Mononuclear cell (primary cell): Measurements from ENCODE around the gene EML3. TPM values are rescaled to one million over a fixed set of nuclear protein-coding genes. Genes with fewer than 3 reads are reported as not detected.
"Not testable (repeated sequence)": the region's sequence is repeated elsewhere in the genome, so short reads cannot be mapped to it uniquely, and the experiment has no call there.

Experiments
- H3K27me3 ChIP-seq: 2 replicates; pipeline ENCODE4 v1.6.0; 2011; ENCODE audit warnings: low read length, control low read depth; ENCODE audit not compliant: insufficient read depth
- H3K4me1 ChIP-seq: 2 replicates; pipeline ENCODE4 v1.5.1; 2011; ENCODE audit warnings: mild to moderate bottlenecking, low read length, control low read depth; ENCODE audit not compliant: insufficient read depth
- H3K4me3 ChIP-seq: 2 replicates; pipeline ENCODE4 v1.5.1; 2011; ENCODE audit warnings: mild to moderate bottlenecking, low read length, moderate library complexity
- H3K9me3 ChIP-seq: 2 replicates; pipeline ENCODE4 v1.5.1; 2011; ENCODE audit warnings: low read depth, mild to moderate bottlenecking, control low read depth, low read length
- total RNA-seq: library from RNA; depleted of rRNA; stranded (reverse); fragments of >200 nt; gene quantifications from one replicate; pipeline ENCODE4 v1.2.3, GENCODE V29; 2012

The EML3 gene
- total RNA-seq, 1 donor = 32.2 TPM

- no peaks in the 10 kb centered on the region for H3K27me3 ChIP-seq
- no peaks in the 10 kb centered on the region for H3K9me3 ChIP-seq
- no peak overlapping the region for H3K4me3 ChIP-seq
- peaks cover 33% of the 10 kb centered on the region for H3K4me1 ChIP-seq
Measured at GRCh38 chr11:62644220-62644619, 31.6 kb upstream of the EML3 start.

DNA sequence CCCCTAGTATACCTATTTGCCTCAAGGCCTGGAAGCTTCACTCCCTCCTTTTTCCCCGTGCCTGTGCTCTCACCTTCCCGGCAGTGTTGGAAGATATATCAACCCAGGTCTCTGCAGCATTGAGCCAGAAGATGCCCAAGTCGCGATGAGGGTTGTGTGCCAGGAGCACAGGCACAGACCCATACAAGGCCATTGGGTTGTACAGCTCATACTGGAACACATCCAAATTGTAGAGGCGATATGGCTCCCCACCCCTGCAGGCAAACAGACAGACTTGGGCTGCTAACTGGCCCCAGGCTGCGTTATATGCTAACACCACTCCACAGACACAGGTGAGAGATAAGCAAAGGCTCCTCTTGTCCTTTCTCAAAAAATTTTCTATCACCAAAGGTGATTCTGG lies 19.9 kb upstream of the EML3 start:
- H3K27me3 ChIP-seq = no peaks in the 10 kb centered on the region
- peaks cover 9% of the 10 kb centered on the region for H3K4me1 ChIP-seq
- H3K9me3 ChIP-seq = no peaks in the 10 kb centered on the region
- H3K4me3 ChIP-seq = no peak overlapping the region

GRCh38 chr11:62627713-62628112 lies 15.1 kb upstream of the EML3 start:
- no peaks in the 10 kb centered on the region for H3K27me3 ChIP-seq

DNA sequence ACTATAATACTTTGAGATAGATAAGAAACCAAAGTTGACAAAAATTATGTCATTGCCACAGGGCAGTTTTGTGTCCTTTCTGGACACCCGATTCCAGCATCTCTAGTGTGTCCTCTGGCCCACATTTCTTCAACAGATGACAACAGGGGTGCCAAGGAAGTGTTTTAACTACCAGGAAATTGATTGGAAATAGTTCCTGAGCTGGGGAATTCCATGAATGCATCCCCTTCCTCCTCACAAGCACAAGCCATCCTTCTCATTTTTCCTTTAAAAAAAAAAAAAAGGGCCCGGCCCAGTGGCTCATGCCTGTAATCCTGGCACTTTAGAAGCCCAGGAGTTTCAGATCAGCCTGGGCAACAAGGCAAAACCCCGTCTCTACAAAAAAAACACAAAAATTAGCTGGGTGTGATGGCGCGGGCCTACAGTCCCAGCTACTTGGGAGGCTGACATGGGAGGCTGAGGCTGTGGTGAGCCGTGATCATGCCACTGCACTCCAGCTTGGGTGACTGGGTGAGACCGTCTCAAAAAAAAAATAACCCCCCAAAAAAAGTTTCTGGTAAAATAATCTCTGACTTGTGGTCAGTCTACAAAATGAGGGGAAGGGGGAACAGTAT lies 10.0 kb upstream of the EML3 start:
- Histone ChIP-seq H3K4me1 (peaks cover 21% of the 10 kb centered on the region), H3K4me3 (peak overlapping the region; percentile 60), H3K27me3 (no peaks in the 10 kb centered on the region), H3K9me3 (no peaks in the 10 kb centered on the region)

More at GRCh38 chr11:62627713-62628112, 15.1 kb upstream of the EML3 start:
- no peaks in the 10 kb centered on the region for H3K9me3 ChIP-seq
- H3K4me1 ChIP-seq = no peaks in the 10 kb centered on the region
- H3K4me3 ChIP-seq = no peak overlapping the region

DNA sequence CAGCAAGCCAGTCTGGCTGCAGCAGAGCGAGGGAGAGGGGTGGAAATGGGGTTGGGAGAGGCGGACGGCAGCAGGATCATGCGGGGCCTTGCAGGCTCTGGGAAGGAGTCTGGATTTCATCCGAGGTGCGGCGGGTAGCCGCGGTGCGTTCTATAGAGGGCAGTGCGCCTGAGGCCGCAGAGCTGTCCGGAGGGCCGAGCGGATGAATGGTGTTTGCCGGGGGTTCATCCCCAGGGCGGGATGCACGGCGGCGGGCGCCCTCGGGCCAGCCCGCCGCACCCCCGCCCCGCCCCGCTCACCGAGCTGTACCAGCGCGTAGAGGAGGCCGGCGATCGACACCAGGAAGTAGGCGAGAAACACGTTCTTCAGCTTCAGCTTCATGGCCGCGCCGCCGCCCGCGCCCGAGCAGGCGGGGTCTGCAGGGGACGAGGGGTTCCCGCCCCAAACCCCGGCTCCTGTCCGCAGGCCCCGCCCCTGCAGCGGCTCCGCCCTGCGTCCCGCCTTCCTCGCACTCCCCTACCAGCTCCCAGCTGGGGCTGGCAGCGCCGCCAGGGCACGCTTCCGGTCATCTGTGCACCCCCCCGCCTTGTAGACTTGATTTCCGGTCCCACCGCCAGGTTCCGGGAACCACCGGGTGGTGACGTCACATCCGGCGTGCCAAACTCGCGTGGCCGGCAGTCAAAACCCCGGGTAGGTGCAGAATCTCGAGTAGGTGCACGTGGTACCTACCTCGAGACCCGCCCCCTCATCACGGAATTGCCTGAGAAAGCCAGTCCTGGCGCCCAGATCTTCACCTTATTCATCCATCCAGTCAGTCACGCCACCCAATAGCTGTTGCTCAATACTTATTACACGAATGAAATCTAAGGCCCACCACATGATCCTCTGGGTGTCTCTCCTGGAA lies 9.2 kb upstream of the EML3 start, which contains the start of gene B3GAT3:
Gene B3GAT3 (minus strand): TSS at position 420 of the 904 bp plus-strand sequence. CDS start 39 bp downstream, at position 381.
- Histone ChIP-seq H3K4me1 (peaks cover 21% of the 10 kb centered on the region), H3K27me3 (no peaks in the 10 kb centered on the region), H3K4me3 (peak within 1 kb of the TSS; percentile 60), H3K9me3 (no peaks in the 10 kb centered on the region)

DNA sequence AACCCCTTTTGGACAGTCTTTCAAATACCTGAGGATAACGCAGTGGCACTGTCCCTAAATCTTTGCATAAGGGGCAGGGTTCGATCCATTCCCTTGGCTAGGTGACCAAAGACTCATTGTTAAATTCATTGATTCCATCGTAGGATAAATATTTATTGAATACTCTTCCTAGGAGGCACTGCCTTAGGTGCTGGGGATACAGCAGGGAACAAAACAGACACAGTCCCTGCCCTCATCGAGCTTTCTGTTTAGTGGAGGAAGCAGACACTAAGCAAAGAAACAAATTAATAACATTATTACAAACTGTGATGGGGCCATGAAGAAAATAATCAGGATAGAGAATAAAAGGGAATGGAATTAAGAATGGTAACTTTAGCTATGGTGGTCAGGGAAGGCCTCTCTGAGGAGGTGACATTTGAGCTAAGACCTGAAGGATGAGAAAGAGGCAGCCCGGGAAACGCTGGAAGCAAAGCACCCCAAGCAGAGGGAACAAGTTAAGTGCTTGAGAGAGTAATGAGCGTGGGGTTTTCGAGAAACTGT lies 8.5 kb upstream of the EML3 start:
- Histone ChIP-seq H3K27me3 (no peaks in the 10 kb centered on the region), H3K4me3 (peak overlapping the region; percentile 60)

GRCh38 chr11:62616957-62617356 lies 4.4 kb upstream of the EML3 start:
- not testable (repeated sequence) for H3K27me3 ChIP-seq, H3K9me3 ChIP-seq, H3K4me3 ChIP-seq
- peaks cover 19% of the 10 kb centered on the region for H3K4me1 ChIP-seq

More for the DNA sequence above, 8.5 kb upstream of the EML3 start:
- Histone ChIP-seq H3K9me3 (no peaks in the 10 kb centered on the region), H3K4me1 (peaks cover 21% of the 10 kb centered on the region)

DNA sequence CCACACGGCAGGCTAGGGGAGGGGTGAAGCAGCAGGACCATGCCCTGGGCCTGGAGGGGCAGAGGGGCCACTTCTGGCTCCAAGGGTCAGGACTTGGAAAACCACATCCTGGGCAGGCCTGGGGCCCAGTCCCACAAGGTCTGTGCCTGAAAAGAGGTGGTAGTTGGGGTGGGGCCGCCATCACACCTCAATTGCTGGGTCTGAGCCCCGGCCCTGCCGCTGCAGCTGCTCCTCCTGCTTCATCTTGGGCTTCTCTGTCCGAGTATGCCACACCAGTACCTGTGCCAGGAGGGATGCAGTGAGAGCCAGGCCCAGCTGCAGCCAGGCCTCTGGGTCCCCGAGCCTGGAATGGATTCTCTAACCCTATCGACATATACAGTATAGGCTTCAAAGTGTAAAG lies 2.9 kb upstream of the EML3 start:
- Histone ChIP-seq H3K4me1 (peaks cover 23% of the 10 kb centered on the region), H3K9me3 (no peaks in the 10 kb centered on the region), H3K27me3 (no peaks in the 10 kb centered on the region), H3K4me3 (no peak overlapping the region)

DNA sequence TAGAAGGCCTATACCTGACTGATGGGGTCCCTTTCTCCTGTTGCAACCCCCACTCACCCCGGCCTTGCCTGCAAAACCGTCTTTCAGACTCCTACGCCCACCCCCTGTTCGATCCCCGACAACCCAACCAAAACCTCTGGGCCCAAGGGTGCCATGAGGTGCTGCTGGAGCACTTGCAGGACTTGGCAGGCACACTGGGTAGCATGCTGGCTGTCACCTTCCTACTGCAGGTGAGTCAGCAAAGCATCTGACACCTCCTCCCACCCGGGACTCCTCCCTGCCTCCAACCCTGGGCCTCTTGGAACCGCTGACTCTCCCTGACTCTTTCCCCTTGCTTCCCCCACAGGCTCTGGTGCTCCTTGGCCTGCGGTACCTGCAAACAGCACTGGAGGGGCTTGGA lies 1.7 kb upstream of the EML3 start:
- Histone ChIP-seq H3K4me1 (peaks cover 19% of the 10 kb centered on the region), H3K27me3 (no peaks in the 10 kb centered on the region), H3K9me3 (no peaks in the 10 kb centered on the region), H3K4me3 (no peak overlapping the region)

- H3K4me3 ChIP-seq = no peak overlapping the region
- peaks cover 19% of the 10 kb centered on the region for H3K4me1 ChIP-seq
Measured at GRCh38 chr11:62613291-62613778, 760 bp upstream of the EML3 start.

DNA sequence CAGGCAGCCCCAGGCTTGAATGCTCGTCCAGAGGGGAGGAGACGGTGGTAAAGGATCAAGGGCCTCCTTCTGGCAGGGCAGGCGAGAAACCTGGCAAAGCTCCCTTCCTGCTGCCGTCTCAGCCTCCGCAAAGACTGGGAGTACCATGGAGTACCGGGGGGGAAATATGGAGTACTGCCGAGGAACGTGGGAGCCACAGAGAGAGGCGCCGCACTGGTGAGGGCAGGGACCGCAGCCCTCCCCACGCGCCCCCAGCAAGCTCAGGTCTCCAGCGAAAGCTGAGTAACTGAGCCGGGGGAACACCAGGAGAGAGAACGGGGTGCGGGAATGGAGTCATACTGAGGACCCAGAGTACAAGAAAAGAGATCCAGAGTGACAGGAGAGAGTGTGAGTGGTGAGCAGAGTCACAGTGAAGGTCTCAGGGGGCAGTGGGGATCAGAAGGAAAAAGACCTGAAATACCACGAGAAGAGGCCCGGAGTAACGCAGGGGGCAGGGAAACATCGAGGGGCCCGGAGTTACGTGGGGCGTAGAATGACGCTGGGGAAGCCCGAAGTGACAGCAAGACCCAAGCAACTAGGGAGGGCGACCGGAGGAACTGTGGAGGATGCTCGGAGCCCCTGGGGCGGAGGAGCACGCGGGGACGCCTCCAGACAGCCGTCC lies 740 bp downstream of the EML3 start:
- H3K4me1 ChIP-seq = peaks cover 32% of the 10 kb centered on the region
- peak overlapping the region; percentile 69 for H3K4me3 ChIP-seq

More at GRCh38 chr11:62613291-62613778, 760 bp upstream of the EML3 start:
- Histone ChIP-seq H3K9me3 (no peaks in the 10 kb centered on the region), H3K27me3 (no peaks in the 10 kb centered on the region)

GRCh38 chr11:62610814-62611704 lies 1.5 kb downstream of the EML3 start:
- peaks cover 32% of the 10 kb centered on the region for H3K4me1 ChIP-seq
- no peaks in the 10 kb centered on the region for H3K9me3 ChIP-seq
- H3K27me3 ChIP-seq = no peaks in the 10 kb centered on the region
- peak overlapping the region; percentile 69 for H3K4me3 ChIP-seq

More for the DNA sequence above, 740 bp downstream of the EML3 start:
- no peaks in the 10 kb centered on the region for H3K27me3 ChIP-seq
- H3K9me3 ChIP-seq = no peaks in the 10 kb centered on the region

GRCh38 chr11:62610403-62610802 lies 2.2 kb downstream of the EML3 start:
- H3K9me3 ChIP-seq = no peaks in the 10 kb centered on the region
- H3K4me1 ChIP-seq = peaks cover 32% of the 10 kb centered on the region

DNA sequence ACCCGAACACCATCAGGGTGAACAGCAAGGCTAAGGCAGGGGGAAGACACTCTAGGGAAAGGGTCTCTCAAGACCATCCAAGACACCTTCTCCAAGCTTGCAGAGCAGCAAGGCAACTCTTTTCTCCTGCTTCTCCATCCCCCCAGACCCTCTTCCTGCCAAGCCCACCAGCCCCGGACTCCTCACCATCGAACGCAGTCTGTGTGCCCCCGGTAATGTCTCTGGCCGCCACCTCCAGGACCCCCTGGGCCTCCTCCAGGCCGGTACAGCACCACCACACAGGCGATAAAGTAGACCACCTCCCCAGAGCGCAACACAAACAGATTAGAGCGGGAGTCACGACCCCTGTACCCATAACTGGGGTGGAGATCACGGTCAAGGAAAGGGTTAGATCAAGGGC lies 3.8 kb downstream of the EML3 start:
- Histone ChIP-seq H3K4me1 (peaks cover 32% of the 10 kb centered on the region), H3K27me3 (no peaks in the 10 kb centered on the region), H3K9me3 (no peaks in the 10 kb centered on the region), H3K4me3 (no peak overlapping the region)

More at GRCh38 chr11:62610403-62610802, 2.2 kb downstream of the EML3 start:
- H3K27me3 ChIP-seq = no peaks in the 10 kb centered on the region
- no peak overlapping the region for H3K4me3 ChIP-seq
